ENCODE results near the gene LMF1. TPM values are rescaled to one million over a fixed set of nuclear protein-coding genes. Genes with fewer than 3 reads are reported as not detected.

LMF1 gene
- total and polyA plus RNA-seq, 2 of the 13 experiments (the other 11 are each of a cell fraction or from before 2014, with no cell fraction given), result 6.8 to 8.5 TPM

GRCh38 chr16:1012722-1013592 lies 42.2 kb upstream of the LMF1 start (continued):
- no peak for TF ChIP-seq ZNF318 (CRISPR knock-in tag; IDR thresholded peaks at IDR 0.05)
- TF ChIP-seq ZSCAN25 (CRISPR knock-in tag; IDR thresholded peaks at IDR 0.05), result no peak
- no peak for TF ChIP-seq ZNF556 (CRISPR knock-in tag; IDR thresholded peaks at IDR 0.05; ENCODE audit: borderline replicate concordance)
- TF ChIP-seq TCF7 (IDR thresholded peaks at IDR 0.05; ENCODE audit: low read depth), result no peak
- TF ChIP-seq SMC3 (IDR thresholded peaks at IDR 0.05; ENCODE audit: low read length), result no peak

Measured in HepG2 (cell line).